HG02973 (cell line): ENCODE data around the gene TRERF1.
A peak's percentile ranks its signal among the peaks of the same experiment; 100 is the strongest.

ENCODE experiments used
- ATAC-seq: cut with Tn5 transposase; IDR thresholded peaks from one replicate; pipeline ENCODE4 v1.9.1; 2021; ENCODE audit warnings: moderate library complexity; ENCODE audit not compliant: unreplicated experiment

Gene TRERF1

DNA sequence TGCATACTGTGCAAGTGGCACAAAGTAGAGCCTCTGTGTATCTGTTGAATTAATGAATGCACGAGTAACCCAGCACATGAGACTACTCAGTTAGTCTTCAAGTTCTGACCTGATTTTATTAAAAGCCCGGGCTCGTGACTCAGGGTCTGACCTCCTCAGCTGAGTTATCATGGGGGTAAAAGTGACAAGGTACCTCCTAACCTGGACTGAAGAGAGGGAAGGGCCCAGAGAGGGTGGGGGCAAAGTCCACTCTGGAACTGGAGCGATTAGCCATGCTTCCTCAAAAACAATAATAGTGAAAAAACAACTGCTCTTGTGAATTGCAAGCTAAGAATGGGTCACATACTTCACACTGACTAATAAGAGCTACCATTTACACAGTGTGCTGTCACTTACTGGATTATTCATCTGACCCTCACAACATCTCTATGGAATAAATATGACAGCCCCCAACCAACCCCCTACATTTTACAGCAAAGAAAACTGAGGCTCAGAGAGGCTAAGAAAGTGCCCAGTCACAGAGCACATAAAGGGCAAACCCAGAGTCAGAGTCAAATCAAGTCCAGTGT is 26.7 kb downstream of the TRERF1 start:
- ATAC-seq = no peak

DNA sequence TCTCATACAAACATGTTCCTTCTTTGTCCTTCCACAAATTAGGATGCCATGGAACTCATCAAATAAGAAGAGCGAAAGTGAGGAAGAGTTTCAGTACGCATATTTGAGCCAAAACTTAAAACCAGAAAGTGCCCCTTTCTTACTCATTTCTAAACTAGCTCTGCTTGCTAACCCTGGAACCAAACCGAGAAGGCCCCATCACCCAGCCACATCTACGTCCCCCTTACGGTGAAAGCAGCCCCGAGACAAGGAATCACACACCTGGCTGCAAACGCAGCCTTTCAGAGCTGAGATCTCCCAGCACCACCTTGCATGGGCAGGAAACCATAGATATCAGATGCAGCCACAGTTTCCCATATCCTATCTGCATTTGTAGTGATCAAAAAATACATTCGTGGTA is 28.5 kb downstream of the TRERF1 start:
- ATAC-seq = no peak

DNA sequence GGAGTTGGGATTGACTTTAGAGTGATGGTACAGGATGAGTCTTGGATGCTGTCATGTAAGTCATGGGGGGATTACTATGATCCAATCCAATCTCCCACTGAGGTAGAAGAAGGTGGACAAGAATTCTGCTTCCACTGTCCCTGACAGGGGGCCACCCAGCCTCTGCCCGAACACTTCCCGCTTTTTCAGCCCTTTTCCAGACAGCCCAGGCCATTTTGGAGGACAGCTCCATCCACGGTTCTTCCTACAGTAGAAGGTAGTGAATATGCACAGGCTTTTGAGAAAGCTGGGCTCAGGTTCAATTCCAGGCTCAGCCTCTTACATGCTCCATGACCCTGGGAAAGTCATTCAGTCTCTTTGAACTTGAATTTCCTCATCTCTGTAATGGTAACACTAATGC is 31.0 kb downstream of the TRERF1 start:
- no peak for ATAC-seq

DNA sequence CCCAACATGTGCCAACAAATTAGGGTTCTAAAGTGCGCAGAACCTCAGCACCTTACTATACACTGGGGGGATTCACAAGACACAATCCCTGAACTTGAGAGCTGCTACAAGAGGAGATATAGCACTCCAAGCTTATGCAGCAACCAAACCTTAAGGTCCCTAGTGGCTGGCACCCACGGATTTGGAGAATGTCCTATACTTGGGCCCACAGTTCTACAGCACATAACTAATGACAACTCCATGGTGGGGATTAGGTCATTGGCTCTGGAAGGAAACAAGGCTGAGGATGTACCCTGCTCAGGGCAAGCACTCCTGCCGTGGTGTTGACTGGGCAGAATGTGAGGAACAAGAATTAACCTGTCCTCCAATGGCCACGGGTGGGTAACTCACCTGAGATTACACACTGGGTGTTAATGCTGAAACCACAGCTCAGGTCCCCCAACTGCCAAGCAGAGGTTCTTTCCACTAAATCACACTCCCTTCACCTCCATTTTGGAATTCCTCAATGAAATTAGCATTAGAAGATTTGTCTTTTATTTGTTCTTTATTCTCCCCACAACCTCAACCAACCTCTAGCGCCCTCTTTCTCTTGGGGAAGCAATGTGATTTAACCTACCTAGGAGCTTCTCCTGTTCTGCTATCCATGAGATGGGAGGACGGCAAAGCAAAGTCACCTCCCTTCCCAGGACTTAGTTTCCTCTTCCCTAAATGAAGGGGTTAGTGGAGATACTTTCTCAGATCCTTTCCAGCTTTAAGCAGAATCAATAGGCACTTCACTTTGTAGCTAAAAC is 32.0 kb downstream of the TRERF1 start:
- ATAC-seq = no peak

DNA sequence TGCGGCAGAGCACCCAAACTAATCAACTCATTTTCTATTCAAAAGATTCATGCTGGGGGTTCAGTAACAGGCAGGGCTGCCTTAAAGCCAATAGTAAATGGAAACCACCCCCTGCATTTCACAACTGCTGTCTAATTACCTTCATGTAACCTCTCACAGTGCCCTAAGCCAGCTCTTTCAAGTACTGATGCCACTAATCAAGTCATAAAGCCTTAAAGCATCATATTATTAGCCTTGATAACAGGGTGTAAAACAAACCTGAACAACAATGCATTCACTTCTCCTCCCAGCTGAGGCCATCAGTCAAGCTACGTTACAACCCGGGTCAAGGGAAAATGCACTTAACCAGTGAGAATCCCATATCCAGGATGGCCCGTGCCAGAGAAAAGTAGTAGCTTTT is 33.0 kb downstream of the TRERF1 start:
- no peak for ATAC-seq

DNA sequence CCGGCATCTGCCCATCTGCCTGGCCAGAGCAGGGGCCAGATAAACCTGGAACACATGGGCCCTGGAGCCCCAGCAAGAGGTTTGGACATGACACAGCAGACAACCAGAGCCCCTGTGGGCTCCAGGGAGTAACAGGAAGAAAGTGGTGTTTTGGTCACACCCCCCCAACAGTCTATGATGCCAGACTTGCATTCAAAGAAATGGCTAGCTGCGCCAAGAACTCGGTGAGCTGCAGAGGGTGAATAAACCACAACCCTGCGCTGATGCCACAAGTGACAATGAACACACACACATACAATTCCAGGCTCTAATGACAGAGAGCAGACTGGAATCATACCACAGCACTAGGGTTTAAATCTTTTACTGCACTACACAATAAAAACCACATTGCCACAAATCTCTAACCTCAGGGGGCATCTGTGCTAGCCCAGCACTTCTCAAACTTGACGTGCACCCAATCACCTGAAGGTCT is 34.0 kb downstream of the TRERF1 start:
- no peak for ATAC-seq

DNA sequence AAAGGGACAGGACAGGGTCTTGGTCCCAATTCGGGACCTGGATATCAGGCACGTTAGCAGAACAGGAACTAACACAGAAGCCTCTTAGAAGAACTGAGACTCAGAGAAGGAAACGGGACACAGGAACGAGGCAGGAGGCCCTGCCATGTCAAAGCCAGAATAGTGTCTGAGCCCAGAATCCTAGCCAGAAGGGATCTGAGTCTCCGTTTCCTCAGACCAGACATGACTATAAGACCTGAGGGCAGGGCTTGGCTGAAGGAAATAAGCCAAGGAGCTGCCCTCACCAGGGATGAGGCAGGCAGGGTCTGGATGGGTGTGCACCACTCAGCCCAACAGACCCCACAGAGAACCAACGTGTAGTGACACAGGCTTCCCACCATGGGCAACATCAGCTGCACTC is 40.3 kb downstream of the TRERF1 start:
- no peak for ATAC-seq

DNA sequence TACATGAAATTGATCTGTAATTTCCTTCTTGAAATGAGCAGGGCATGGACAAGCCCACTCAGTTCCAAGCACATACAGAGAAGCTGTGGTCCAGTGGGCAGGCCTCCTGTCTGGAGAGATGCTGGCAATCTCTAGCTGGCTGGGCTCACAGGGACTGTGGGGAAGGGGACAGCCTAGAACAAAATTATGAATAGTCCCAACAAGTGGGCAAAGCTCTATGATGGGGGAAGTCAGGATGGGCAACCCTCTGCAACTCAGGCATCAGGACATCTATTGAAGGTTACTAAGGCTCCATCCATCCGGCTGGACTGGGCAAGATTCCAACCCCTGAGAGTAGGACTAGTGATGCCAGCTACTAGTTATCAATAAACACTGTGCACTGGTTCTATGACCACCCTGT is 40.9 kb downstream of the TRERF1 start:
- ATAC-seq = no peak

DNA sequence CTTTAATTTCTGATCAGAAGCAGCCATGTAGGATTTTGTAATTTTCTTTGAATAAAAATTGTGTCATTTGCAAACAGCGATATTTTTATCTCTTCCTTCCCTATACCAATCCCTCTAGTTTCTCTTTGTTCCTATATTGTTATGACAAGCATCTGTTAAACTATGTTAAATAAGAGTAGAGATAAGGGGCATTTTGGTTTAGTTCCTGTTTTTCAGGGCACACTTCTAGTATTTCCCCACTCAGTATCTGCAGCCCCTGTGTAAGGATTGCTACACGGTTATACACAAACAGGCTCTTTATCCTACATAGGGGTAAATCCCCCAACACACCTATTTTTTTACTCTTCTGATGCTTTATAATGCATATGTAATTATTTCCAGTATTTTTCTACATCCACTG is 42.1 kb downstream of the TRERF1 start:
- ATAC-seq = no peak

DNA sequence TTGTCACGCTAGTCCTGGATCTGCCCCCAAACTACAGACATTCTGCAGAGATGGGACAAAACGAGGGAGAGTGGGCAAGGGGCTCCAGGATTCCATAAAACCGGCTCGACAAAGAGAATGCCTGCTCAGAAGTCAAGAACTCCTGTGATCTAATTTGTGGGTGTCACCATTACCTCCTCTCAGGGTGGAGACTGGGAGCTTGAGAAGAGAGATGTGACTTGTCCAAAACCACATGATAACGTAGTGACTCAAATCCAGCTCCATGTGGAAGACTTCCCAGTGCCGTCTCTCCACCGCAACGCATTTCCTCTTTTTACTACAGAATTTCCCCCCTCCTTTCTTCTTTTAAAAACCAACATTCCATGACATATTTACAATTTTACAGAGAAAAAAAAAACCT is 44.3 kb downstream of the TRERF1 start:
- ATAC-seq = no peak

DNA sequence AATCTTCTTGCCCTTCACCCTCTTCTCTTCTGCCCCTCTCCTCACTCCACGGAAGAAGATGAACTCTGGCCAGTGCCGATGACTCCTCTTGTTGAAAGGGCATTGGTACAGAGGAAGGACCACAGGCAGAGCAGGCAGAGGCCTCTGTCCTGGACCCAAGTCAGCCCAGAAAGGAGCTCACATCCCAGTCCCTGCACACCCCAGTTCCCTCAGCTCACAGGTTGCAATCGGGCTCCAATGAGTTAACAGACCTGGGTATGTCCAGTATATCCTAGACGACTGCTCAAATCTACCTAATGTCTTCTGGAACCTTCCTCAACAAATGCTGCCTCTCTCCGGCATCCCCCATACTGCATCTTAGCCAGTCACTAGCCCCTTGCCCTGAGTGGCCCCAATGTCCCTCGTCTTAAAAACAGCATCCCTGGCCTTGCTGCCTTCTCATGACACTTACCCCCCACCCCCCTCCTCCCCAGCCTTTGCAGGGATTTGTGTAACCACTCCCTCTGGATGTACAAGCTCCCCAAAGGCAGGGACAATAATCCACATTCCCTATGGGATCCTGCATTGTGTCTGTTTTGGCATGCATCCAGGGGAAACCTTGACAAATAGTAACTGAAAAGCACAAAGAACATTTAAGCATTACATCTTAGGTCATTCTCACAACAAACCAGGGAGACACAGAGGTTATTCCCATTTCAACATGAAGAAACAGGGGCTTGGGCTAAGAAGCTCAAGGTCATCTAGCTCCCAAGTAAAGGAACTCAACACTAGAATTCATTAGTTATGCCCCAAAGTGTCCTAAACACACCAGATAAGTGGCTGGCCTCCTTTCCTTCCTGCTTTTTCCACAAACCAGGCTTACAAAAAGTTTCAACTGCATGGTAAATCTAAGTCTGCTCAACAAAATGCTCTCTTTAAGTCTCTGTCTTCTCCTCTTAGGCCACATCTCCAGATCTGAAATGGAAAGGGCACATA is 45.1 kb downstream of the TRERF1 start:
- ATAC-seq = no peak

DNA sequence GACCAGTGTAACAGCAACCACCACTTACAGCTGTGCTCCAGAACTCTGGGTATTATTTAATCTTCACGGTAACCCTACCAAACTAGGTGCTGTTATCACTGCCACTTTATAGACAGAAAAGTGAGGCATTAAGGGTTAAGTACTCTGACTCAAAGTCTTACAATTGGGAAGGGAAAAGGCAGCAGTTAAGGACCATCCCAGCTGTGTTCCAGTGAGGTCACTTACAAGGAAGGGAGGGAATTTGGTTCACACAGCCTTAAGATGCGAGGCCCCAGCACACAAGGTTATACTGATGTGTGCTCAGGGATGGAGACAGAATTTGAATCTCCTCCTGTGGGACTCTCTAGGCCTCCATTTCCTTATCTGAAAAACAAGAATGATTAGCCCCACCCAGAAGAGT is 46.7 kb downstream of the TRERF1 start:
- ATAC-seq = no peak

DNA sequence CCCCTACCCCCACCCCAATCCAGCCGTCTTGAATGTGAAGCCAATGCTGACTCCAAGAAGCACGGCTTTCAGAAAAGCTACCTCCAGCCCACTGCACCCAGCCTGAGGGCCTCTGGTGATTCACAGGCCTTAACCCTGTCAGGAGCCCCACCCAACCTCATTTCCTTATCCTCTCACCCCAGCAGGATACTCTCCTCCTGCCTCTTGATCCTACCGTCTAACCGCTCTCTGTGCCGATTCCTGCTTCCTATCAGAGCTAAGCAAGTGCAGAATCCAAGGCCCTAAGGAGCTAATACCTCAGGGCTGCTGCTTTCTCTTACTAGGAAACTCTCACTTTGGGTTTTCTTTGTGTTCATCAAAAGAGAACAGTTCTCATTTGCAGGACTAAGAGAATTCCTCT is 47.2 kb downstream of the TRERF1 start:
- no peak for ATAC-seq

DNA sequence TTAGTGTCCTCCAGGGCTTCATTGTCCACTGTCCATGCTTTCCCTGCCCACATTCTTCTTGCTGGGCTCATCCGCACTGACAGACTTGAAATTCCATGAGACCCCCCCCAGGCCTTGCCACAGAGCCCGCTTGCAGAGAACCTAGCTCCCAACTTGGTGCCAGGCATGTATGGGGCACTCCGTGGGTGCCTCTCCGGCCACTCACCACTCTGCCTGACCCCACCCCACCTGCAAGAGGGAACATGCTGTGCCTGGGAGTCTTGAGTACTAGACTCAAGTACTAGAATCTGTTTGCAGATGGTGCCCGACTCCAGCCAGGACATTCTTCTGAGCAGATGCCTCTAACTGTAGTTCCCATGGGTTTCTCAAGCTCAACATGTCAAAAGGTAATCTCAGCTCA is 47.9 kb downstream of the TRERF1 start:
- no peak for ATAC-seq

DNA sequence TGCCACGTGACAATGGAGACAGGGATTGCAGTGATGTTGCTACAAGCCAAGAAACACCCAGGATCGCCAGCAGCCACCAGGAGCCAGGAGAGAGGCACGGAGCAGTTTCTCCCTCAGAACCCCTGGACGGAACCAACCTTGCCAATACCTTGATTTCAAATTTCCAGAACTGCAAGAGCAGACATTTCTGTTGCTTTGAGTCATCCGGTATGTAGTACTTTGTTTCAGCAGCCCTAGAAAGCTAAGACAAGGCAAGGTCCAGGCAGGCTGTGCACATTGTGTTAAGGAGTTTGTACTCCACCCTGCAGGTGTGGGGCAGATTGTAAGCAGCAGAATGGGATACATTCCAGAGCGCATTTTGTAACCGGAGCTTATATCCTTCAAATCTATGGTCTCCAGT is 48.3 kb downstream of the TRERF1 start:
- no peak for ATAC-seq

DNA sequence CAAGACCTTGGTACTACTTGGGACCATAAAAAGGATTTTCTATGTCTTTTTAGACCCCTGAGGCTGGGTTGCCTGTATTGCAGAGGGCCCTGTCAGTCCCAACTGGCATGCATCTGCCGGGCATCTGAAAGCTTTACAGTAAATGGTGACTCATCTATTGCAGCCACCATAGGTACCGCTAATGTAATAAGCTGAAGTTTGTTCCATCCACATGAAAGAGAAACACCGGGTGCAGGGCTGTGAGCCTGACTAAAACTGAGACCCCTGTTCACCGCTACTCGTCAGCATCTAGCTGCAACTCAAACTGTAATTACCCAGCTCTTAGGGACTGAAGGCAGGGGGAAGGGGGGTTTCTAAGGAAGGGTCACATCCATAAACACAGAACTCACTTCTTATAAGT is 49.5 kb downstream of the TRERF1 start:
- ATAC-seq = peak; percentile 67

DNA sequence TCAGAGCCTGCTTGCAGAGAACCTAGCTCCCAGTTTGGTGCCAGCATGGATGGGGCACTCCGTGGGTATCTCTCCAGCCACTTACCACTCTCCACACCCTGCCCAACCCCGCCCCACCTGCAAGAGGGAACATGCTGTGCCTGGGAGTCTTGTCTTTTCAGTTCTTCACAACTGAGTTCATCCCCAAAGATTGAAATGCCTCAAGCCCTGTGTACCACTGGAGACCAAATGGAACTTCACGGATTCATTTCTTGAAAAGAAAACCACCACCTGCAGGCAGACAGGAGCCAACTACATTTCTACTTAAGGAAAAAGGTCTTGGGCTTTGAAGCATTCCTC is 50.1 kb downstream of the TRERF1 start:
- no peak for ATAC-seq

DNA sequence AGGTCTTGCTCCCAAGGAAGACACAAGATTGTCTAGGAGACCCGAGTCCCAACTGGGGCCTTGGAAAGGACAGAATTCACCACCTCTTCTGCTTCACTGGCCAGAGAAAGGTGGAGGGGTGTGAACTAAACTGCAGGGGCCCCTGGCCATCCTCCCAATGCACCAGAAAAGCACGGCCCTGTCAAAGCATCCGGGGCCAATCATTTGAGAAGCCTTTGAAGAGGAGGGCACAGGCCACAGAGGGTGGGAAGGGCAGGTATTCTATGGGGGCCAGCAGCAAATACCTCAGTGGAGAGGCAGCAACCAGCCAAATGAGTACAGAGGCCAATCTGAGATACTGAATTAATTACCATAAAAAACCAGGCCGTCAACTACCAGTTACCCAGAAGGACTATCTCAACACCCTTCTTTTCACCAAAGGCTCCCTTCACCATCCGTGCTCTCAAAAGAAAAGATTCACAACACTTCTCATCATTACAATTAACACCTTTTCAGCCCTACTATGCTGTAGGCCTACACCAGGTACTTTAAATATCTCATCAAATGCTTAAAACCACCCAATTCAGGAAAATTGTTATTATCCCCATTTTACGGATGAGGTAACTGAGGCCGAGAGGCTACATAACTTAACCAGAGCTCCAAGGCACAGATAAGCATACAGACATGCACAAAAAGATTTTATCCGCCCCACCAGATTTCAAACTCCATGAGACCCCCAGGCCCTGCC is 50.7 kb downstream of the TRERF1 start:
- ATAC-seq = no peak

DNA sequence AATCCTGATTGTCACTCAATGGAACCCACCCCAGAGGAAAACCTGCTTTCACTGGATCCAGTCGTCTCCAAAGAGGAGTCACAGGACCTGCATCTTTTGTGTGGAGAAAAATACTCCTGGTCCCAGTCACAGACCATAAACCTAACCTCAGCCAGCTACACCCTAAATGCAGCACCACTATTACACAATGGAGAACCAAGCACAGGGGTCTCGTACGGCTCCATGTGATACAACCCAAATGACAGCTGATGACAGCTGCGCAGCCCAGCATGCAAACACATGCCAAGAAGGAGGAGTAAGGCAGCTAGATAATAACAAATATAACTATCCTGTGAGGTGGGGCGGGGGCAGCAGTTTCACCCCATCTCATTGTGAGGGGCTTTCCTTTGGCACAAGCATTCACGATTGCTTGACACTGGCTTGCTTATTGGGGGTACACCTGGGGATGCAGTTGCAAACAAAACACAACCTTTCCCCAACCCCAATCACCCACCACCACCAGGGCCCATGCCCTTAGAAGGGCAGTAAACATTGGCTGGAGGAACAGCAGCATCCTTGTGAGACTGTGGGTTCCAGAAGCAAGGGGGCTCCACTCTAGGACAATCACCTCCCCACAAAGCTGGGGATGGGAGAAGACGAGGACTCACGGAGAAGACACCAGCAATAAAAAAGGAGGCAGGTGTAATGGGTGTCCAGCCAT is 51.5 kb downstream of the TRERF1 start:
- ATAC-seq = no peak

DNA sequence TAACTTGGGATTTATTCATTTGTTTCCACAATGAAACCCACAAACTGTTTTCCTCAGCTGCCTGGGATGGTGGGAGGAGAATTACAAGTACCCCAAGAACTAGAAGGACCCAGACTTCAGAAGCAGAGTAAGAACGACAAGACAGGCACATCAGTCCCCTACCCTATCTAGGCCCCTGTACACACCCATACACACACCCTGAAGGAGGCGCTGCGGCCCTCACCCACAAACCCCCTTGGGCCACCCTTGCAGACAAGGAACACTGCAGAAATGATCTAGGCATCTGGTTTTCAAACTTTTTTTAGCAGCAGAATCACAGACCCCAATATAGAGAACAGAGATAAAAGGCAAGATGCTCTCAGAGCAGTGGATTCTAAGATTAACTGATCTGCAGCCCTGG is 55.0 kb downstream of the TRERF1 start:
- no peak for ATAC-seq
